Daoy (cell line): Measurements from ENCODE around the gene SKP1. TPM values are rescaled to one million over a fixed set of nuclear protein-coding genes. Genes with fewer than 3 reads are reported as not detected.

Source experiments
- DNase-seq: peaks from one replicate; pipeline ENCODE4 v3.0.0-alpha.2; 2015; ENCODE audit warnings: low read depth
- total RNA-seq: library from RNA; depleted of rRNA; stranded (reverse); fragments of >200 nt; shearing (Covaris generic); gene quantifications from 2 replicates; pipeline ENCODE4 v1.2.3, GENCODE V29; 2014

SKP1 gene
- total RNA-seq, 1 experiment from 2014 or later, result 386 TPM

DNA sequence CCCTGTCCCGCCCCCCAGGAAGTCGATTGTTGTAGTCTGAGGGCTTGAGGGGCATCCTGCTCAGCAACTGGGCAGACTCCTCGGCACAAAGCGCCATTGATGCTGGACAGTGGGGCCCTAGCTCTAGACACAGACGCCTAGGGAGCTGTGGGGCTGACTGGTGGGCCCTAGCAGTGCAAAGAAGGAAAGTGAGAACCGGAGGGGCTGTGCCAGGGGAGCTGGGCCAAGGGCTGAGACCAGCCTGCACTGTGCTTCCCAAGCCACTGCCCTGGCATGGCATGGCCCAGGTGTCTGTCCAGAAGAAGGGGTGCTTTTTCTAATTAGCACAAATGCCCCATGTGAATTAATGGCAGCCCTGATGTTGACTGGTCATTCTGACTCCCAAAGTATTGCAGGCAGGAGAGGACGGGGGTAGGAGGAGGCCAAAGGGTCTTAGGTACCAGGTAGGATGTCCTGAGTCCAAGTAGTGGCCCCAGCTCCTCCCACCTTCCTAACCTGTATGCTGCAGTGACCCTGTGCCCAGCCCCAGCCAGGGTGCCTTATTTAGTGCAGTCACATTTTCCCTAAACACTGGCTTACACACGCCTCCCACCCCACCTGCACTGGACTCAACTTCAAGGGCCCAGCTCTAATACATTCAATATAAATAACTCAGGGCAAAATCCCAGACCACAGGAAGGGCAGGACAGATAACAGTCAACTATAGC, 46.4 kb downstream of the SKP1 start:
- no peak for DNase-seq

DNA sequence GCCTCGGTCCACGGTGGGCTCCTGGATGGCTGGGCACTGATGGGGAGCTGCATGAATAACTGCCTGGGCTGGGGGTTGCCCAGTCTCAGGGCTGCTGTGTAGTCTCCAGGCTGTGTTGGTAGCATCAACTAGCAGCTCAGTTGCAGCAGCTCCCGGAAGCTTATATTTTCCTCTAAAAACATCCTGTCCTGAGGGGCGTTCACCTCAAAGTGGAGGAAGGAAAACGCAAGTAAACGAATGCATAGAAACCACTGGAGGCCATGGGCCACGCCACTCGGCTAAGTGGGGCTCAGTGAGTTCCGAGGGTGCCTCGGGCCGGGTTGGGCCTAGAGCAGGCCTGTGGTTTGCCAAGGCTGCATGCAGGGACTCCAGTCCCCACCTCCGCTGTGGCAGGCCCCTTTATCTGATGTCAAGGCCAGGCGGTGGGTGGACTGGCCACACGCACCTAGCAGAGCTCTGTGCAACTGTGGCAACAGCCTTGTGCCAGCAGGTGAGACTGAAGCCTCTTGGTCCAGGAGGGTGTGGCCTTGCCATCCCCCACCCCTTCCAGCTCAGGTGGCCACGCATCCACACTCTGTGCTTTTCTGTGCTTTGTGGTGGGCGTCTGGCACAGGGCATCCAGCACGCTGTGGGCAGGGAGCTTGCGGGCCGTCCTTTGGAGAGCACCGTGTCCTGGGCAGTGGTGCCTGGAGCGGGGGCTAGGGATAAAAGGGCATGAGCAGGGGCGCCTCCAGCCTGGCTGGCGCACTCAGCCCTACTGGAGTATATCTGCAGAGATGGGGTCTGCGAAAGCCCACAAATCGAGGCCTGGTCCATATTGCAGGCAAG, 47.1 kb downstream of the SKP1 start:
- DNase-seq, result no peak

DNA sequence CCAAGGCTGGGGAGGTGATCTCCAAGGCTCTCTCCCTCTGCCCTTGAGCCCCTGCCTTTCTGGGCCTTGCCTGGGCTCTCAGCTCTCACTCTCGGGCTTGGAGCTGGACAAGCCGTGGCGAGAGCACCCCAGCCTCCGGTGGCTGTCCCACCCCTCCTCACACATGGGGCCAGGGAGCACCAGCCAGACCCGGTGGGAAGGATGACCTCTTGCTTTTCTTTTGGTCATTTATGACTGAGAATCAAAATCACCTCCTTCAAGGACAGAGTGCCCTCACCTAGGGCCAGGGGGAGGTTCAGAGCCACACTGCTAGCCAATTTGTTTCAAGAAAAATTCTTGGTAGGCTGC, 48.1 kb downstream of the SKP1 start:
- no peak for DNase-seq

DNA sequence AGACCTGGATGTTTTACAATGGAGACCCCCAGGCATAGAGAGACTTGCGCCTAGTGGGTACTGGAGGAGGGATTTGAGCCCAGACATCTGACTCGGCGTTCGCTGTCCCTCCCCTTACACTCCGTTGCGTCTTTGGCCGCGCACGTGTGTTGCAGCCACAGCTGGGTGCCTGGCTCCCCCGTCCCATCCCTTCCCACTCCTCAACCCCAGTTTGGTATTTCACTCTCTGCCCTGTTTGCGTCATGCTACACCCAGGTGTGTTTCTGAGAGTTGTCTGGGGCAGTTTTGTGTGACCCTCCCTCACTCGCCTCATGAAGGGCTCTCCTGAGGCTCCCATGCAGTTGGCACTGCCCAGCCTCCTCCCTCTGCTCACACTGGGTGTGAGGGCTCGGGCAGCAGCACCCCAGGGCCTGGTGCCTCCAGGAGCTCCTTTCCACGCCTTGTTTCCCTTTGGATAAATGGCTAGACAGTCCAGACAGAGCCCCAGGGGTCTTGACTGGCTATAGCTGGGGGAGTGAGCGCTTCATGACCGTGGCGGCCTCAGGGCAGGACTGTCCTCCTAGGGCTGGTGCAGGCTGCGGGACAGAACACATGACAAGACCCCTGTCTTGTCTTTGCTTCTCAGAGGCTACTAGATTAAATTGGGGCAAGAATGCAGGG, 48.6 kb downstream of the SKP1 start:
- DNase-seq, result no peak

DNA sequence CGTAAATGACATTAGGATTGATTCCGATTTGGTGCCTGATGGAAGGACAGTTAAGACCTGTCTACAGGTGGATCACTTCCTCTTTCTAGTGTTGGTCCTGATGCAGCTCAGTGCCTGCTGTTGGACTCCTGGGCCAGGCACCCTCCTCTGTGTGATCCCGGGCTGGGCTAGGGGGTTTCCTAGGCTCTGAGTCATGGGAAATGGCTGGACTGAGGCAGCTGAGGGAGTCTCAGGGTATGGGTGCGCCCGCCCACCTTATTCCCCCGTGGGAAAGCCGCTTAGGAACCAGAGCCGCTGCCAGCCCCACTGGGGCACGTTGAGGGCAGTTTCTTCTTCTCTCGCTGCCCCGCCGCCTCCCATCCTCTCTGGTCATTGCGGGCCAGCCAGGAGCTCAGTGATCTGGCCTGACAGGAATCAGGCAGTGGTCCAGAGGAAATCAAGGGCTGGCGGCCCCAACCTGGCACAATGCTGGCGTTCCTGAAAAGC, 49.3 kb downstream of the SKP1 start:
- DNase-seq, result peak; percentile 90

DNA sequence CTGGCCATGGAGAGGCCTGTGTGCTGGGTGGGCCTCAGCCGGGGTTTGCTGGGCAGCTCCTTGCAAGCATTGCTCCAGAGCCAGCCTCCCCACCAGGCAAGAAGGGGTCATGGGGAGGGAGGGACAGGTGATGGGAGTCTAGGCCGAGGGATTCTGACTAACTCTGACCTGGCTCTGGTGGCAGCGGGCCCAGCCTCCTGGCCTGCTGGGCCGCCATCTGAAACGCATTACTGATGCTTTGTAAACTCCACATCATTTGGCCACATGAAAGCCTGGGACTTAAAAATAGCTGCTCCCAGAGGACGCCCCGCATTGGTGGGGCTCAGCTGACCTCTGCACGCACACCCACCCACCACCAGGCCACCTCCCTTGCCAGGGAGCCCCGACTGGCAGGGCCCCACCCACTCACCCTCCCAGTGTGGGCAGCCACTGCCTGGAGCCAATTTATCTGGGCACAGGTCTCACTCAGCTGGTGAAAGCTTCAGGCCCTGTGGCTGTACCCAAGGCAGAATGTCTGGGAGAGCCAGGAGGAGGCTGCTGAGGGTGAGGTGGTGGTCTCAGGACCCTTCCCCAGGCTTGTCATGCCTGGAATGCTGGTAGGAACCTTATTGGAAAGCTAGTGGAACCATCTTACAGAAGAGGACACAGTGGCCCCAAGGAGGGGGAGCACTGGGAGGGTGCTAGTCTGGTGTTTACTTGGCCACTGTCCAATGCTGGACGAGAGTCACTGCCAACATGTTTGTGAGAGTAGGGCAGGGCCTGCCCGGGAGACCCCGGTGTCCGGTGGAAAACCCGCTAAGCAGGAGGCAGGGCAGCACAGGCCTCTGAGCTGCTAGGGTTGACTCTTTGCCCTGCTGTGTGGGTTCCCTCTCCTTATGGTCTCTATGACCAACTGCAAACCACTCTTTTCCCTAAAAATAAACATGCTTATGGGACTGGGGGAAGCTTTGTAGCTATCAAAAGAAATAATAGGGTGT, 51.4 kb downstream of the SKP1 start:
- peak; percentile 97 for DNase-seq

DNA sequence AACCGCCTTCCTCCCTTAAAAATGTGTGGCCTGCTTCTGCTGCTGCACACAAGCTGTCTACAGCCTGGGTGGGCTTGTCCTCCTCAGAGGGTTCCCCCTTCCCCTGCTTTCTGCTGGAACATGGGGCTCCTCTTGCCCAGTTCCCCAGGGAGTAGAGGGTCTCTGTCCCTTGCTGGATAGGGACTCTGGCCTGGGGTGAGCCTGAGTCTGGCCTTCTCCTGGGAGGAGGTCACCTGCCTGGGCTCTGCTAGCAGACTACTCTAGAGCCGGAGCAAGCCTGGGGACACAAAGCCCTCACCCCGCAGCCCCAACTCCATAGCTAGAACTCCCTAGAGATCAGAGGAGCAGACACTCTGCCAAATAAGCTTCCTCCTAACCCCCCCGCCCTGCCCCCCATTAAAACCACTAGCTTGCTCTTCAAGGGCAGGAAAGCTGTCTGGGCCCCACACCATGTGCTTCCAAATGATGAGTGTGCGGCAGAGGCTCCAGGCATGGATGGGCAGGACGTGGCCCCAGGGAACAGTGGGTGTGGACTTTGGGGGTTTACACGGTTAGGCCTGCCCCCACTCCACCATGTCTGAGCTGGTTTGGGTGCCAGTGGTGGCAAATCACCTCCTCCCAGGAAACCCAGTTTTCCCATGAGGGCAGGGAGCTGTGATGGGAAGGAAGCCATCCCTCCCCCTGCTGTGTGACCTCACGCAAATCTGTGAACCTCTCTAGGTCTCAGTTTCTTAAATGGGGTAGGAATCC, 52.3 kb downstream of the SKP1 start:
- peak; percentile 90 for DNase-seq

DNA sequence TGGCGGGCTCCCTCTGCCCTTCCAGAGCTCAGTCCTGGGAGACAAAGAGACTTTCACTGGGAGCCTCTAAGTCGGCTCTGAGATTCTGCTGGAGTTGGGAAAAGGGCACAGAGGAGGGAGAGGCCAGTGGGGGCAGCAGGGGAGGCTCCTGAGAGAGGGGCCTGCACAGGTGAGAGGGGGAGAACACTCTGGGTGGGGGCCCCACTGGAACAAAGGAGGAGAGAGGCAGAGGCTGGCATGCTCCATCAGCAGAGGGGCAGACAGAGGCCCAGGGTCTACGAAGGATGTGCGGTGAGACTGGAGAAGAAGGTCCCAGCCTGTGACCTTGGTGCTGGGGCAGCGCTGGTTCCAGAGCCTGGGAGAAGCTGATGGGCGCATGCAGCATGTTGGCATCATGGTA, 53.4 kb downstream of the SKP1 start:
- no peak for DNase-seq

DNA sequence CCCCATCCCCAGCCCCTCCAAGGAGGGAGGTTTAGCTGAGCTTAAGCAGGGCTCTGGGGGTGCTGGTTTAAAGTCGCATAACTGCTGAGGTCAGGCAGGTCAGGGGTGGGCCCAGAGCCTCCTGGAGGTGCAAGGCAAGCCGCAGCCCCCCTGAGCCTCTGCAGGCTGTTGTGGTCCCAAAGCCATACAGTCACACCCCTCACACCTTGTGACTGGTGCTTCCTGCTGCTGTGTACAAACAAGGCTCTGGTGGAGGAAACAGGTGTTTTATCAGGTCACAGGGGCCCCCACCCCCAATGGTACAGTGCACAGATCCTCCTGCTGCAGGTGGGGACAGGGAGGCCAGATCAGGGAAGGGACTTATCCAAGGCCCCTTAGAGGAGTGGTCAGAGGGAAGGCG, 54.2 kb downstream of the SKP1 start:
- no peak for DNase-seq

DNA sequence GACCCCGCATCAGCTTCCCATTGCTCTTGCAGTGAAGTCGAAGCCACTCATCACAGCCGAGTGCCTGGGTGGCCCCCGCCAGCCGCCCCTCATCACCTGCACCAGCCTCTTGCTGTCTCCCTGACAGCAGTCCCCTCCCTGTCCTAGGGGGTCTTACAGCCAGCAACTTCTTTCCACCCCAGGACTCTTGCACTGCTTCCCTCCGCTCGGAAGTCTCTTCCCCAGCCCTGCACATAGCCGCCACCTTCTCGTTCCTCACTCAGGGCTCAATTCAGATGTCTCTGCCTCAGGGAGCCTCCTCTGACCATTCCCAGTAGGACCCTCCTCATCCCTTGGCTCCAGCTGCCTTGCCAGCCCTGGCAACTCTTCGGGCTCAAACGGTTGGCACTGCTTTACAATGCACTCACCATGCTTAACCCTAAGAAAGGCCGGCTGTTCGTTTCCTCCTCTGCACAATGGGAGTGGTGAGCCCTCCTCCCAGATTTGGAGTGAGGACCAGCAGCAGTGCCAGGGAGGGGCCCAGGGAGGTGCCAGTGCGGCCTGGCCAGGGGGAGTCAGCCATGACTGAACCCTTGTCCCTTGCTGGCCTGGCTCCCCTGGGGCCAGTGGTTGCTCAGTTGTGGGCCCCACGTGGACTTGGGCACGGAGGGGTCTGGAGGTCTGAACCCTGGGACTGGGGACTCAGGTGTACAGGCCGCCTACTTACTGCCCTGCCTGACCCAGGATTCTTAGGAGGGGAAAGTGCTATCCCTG, 56.2 kb downstream of the SKP1 start:
- DNase-seq, result no peak

DNA sequence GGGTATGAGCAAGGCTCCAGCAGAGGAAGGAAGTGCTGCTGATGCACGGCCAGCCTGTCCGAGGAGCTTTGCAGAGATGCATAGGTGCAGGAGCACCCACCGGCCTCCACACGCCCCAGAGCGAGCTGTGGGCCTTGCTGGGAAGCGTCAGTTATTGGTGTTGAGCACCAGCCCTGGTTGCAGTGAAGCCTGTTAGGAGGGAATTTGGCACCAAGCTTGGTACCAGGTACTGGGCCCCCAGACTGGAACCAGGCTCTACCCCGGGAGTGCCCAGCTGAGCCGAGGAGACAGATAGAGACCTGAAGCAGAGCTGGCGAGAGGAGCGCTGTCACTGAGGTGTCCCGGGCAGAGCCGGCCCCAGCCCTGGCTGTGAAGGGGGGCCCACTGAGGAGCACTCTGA, 57.0 kb downstream of the SKP1 start:
- DNase-seq, result no peak

DNA sequence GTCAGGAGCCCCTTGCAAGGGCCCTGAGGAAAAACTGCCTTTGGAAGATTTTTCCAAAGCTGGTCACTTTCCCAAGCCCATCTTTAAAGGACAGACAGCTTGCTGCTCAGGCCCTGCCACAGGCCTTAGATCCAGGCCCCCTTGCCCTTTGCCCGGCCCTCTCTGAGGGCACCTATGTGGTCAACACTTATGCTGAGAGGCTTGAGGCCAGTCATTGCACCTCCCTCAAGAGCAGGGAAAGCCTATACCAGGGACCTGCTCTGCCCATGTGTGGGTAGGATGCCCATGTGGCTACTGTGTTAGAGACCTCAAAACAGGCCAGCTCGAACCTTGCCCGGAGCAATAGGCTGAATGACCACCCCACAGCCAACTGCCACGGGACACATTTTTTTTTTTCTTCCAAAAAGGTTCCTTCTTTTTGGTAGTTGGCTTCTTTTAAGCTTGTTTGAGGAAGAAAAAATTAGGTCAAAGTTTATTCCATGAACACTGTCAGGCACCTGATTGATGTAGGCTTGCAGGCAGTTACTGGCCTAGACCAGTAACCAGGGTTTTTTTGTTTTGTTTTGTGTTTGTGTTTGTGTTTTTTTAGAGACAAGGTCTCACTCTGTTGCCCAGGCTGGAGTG, 58.4 kb downstream of the SKP1 start:
- DNase-seq, result no peak

DNA sequence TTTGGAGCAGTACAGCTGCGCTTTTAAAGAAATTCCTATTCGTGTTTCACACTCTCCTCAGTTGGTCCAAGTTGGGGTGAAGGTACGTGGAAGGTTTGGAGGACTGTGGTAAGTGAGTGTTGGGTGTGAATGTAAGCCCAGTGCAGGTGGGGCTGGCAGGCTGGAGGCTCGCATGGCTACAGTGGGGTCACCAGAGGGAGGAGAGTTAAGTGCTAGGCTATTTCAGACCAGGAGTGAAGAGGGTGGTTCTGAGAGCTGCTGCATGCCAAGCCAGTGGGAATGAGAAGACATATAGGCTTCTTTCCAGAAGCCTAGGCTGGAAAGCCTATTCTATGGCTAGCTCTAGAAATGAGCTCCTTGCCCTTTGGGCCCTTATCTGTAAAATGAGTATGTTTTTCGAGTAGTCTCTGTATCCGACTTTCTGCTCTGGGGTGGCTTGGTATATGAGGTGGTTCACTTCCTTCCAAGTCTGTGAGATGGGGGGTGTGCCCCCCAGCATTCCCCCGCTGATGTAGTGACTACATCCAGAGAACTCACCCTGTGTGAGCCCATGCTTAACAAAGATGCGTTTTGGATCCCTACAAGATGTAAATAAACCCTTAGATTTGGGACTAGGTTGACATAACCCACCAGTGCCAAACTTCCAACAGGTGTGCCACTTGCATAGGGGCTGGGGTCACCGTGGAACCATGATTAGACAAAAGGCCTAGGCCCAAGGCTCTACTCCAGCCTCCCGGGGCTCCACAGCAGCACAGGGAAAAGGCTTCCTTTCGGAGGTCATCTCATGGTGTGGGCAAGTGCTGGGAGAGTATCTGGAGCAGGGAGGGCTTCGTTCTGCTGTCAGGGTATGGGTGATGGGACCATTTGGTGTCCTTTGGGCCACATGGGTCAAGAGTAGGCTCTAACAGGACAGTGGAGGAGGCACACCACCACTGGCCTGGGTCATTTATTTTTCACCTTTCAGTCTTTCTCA, 59.7 kb downstream of the SKP1 start:
- DNase-seq, result no peak

DNA sequence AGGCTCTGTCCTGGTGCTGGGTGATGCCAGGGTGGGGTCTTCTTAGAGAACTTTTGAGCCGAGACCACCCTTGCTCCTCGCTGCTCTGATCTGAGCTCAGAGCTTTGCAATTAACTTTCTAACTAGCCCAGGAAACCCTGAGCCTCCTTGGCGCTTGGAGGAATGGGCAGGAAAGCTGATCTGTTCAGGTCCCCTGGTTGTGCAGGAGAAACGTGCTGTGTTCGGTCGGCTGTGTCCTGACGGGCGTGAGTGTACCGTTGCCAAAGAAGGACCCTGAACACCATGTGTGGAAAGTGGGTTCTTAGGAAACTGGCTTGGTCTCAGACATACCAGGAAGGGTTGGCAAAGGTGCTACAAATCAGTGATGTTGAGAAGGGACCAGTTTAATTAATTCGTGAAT, 60.5 kb downstream of the SKP1 start:
- DNase-seq, result no peak

DNA sequence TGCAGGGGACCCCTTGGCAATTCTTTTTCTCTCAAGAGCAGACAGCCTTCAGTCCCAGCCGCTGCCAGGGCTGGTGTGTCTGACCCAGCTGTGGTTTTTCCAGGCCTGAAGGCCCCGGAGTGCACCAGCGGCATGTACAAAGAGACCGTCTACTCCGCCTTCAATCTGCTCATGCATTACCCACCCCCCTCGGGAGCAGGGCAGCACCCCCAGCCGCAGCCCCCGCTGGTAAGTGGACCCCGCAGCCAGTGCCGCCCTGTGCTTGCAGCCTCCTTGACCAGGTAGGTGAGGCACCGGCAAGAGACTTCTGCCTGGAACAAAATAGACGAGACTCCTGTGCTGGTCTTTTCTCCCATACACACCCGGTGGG, 61.0 kb downstream of the SKP1 start:
- DNase-seq, result no peak

DNA sequence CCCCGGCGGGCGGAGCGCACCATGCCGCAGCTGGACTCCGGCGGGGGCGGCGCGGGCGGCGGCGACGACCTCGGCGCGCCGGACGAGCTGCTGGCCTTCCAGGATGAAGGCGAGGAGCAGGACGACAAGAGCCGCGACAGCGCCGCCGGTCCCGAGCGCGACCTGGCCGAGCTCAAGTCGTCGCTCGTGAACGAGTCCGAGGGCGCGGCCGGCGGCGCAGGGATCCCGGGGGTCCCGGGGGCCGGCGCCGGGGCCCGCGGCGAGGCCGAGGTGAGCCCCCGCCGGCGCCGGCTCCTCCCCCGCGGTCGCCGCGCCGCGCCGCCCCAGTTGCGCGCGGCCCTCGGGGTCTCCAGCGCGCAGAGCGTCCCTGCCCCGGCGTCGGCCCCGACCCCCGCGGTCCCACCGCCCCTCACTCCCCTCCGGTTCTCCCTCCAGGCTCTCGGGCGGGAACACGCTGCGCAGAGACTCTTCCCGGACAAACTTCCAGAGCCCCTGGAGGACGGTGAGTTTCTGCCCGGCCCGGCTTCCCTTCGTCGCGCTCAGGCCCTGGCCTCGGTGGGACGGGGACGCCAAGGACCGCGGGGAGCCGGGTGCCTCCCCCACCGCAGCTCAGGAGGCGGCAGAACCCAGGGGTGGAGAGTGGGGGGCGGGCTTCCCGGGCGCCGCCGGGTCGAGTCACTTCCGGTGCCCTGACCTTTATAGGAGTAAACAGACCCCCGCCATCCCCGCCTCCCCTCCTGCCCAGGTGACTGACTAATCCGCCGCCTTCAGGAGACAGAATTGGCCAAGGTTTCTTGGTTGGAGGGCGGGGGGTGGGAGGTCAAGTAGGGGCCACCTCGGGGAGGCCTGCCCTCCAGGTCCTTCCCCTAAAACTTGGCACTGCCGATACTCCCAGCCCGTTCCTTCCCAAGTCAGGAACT, 61.6 kb downstream of the SKP1 start:
- DNase-seq, result peak; percentile 55
